ENCODE data around the gene IKZF2.

IKZF2 gene

GRCh38 chr2:212953170-212953920, 198.1 kb downstream of the IKZF2 start:
- no peak for DNase-seq

GRCh38 chr2:212949786-212950185, 201.6 kb downstream of the IKZF2 start:
- no peak for DNase-seq

Data from effector CD8-positive, alpha-beta T cell (primary cell).